ENCODE measurements around the gene PKIB.

DNA sequence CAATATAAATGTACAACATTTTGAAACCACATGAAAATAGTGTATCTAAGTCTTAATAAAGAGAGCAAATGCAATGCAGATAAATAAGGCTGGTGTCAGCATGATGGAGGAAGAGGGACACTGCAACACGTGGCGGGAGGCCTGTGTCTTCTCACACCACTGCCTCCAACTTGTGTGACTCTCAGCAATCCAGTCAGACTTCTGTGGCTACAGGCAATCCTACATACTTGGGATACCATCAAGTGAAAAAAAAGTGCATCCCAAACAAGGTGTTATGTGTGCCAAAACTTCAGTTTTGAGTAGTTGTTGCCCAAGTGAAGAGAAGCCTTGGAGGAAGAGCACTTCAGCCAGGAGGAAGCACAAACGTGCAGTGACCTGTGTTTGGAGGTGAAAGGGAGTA, 68.6 kb downstream of the PKIB start:
- no peak for TF ChIP-seq CTCF (IDR thresholded peaks at IDR 0.05)
- TF ChIP-seq POLR2A (IDR thresholded peaks at IDR 0.05), result no peak

All from lower leg skin (tissue), 3 donors.